Right atrium auricular region (tissue), 2 donors: ENCODE measurements around the gene SCYGR4. TPM values are rescaled to one million over a fixed set of nuclear protein-coding genes. Genes with fewer than 3 reads are reported as not detected.

Source experiments
- DNase-seq: peaks from one replicate; pipeline ENCODE4 v3.0.0-alpha.2; 2019; ENCODE audit warnings: low spot score
- H3K27ac ChIP-seq, 2 donors: fragments of 200-600 bp; sonication (generic); 1 replicate in 1 of 2; 2 replicates in 1 of 2; pipeline ENCODE4 v1.5.1; 2016 to 2019
- H3K27me3 ChIP-seq, 2 donors: fragments of 200-600 bp; sonication (generic); one replicate each; pipeline versions ENCODE4 v1.5.1 to v1.6.0; 2017 to 2019
- H3K36me3 ChIP-seq: fragments of 200-600 bp; sonication (generic); one replicate; pipeline ENCODE4 v1.5.1; 2016
- H3K4me1 ChIP-seq, 2 donors: fragments of 200-600 bp; sonication (generic); one replicate each; pipeline versions ENCODE4 v1.5.1 to v1.6.0; 2017 to 2019
- H3K4me3 ChIP-seq, 2 donors: fragments of 200-600 bp; sonication (generic); 1 replicate in 1 of 2; 2 replicates in 1 of 2; pipeline ENCODE4 v1.5.1; 2017 to 2019; ENCODE audit warnings: mild to moderate bottlenecking in 1 of 2, moderate library complexity in 1 of 2
- H3K9me3 ChIP-seq, 2 donors: fragments of 200-600 bp; sonication (generic); one replicate each; pipeline ENCODE4 v1.5.1; 2019
- CTCF ChIP-seq, 2 donors: fragments of 200-600 bp; sonication (generic); IDR thresholded peaks; one replicate each; pipeline ENCODE4 v1.5.1; 2019; ENCODE audit warnings: antibody characterized with exemption in 2 of 2
- total RNA-seq, 2 donors: library from RNA; depleted of rRNA; stranded (reverse); fragments of >200 nt; gene quantifications; one replicate each; pipeline ENCODE4 v1.1.0, GENCODE V29; 2016

SCYGR4 gene, protein sequence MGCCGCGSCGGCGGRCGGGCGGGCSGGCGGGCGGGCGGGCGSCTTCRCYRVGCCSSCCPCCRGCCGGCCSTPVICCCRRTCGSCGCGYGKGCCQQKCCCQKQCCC
- total RNA-seq: not detected

DNA sequence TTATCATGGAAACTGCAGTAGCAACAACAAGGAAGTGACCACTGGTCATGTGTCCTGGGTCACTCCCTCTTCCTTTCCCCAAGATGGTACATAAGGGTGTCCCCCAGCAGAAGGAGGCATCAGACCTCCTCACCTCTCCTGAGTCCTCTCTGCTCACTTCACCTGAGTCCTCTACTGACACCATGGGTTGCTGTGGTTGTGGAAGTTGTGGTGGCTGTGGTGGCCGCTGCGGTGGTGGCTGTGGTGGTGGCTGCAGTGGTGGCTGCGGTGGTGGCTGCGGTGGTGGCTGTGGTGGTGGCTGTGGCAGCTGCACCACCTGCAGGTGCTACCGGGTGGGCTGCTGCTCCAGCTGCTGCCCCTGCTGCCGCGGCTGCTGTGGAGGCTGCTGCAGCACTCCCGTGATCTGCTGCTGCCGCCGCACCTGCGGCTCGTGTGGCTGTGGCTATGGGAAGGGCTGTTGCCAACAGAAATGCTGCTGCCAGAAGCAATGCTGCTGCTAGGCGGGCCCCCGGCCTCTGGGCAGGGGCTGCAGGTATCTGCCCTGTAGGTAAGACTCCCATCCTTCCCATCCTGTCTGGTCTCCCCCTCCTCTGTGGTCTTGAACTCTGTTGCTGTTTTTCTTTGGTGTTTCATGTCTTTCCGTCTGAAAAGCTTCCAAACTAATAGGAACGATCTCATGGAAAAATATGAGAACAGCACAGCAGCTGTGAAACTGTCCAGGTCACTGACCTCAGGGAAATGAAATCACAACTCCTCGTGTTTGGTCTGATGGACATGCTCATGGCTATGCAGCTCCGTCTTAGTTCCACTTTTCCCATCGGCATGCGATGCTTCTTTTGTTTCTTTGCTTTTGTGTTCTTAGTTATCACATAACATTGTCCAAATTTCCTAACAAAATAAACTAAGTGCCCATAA is at the start of gene SCYGR4:
TSS of gene SCYGR4 (plus strand) at position 183 of the 915 bp plus-strand sequence. CDS start at position 183, 0 bp downstream.
- H3K9me3 ChIP-seq: peaks cover 0 to 6% of the 10 kb centered on the region in 2 donors
- DNase-seq: no peak
- H3K27ac ChIP-seq: no peak within 1 kb of the TSS
- H3K4me3 ChIP-seq: no peak within 1 kb of the TSS
- TF ChIP-seq CTCF (IDR thresholded peaks at IDR 0.05): no peak
- H3K36me3 ChIP-seq: no peaks in the 10 kb centered on the region
- H3K27me3 ChIP-seq: no peaks in the 10 kb centered on the region
- no peaks in the 10 kb centered on the region for H3K4me1 ChIP-seq

GRCh38 chr2:227568852-227569169 is 48.5 kb upstream of the SCYGR4 start:
- Histone ChIP-seq H3K4me3 (no peak overlapping the region), H3K9me3 (no peaks in the 10 kb centered on the region), H3K27me3 (no peaks in the 10 kb centered on the region), H3K4me1 (no peaks in the 10 kb centered on the region), H3K36me3 (no peaks in the 10 kb centered on the region), H3K27ac (no peak overlapping the region)
- TF ChIP-seq CTCF (IDR thresholded peaks at IDR 0.05): no peak
- no peak for DNase-seq

DNA sequence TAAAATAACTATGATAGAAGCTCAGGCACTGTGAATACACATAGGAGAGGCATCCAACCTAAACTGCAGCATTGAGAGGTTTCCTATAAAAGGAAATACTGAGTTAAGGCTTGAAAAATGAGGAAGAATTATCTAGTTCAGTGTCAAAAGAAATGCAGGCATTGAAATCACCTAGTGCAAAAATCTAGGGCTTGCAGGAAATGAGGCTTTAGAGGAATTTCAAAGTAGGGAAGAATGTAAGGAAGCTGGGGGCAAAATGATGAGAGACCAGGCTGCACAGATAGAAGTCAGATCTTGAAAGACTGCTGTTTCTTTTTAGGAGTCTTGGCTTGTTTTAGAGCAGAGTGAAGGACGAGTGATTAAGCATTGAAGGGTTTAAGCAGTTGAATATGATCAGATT is 46.7 kb upstream of the SCYGR4 start:
- no peaks in the 10 kb centered on the region for H3K27me3 ChIP-seq
- DNase-seq: no peak
- H3K27ac ChIP-seq: no peak overlapping the region
- H3K4me1 ChIP-seq: no peaks in the 10 kb centered on the region
- H3K4me3 ChIP-seq: no peak overlapping the region
- no peak for TF ChIP-seq CTCF (IDR thresholded peaks at IDR 0.05)
- H3K36me3 ChIP-seq: no peaks in the 10 kb centered on the region
- no peaks in the 10 kb centered on the region for H3K9me3 ChIP-seq

DNA sequence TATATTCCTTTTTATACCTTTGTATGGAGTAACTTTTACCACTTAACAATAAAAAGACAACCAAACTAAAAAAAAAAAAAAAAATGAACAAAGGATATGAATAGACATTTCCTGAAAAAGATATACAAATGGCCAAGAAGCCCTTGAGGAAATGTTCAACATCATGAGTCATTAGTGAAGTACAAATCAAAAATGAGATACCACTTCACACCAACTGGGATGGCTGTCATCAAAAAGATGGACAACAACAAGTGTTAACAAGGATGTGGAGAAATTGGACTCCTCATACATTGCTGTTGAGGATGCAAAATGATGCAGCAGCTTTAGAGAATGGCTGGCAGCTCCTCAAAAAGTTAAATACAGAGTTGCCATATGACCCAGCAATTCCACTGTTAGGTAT is 41.2 kb upstream of the SCYGR4 start:
- H3K4me3 ChIP-seq: no peak overlapping the region
- no peak overlapping the region for H3K27ac ChIP-seq
- H3K9me3 ChIP-seq: no peaks in the 10 kb centered on the region
- no peak for TF ChIP-seq CTCF (IDR thresholded peaks at IDR 0.05)
- H3K4me1 ChIP-seq: no peaks in the 10 kb centered on the region
- H3K36me3 ChIP-seq: no peaks in the 10 kb centered on the region
- H3K27me3 ChIP-seq: no peaks in the 10 kb centered on the region
- DNase-seq: no peak

DNA sequence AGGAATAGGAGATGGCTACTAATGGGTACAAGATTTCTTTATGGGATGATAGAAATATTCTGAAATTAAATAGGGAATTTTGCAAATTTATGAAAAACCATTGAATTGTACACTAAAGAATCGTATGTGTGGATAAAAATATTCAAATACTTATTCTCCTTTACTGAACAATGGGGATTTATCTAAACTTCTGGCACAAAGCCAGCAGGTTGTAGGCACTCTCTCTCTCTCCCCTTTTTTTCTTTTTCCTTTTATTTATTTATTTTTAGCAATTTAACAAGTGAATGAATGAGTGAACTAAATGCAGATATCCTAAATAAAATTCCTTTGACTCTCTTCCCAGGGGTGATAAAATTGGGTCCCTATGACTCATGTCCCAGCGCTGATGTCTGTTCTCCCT is 40.5 kb upstream of the SCYGR4 start:
- H3K4me3 ChIP-seq: no peak overlapping the region
- H3K4me1 ChIP-seq: no peaks in the 10 kb centered on the region
- no peak overlapping the region for H3K27ac ChIP-seq
- TF ChIP-seq CTCF (IDR thresholded peaks at IDR 0.05): no peak
- H3K36me3 ChIP-seq: no peaks in the 10 kb centered on the region
- no peaks in the 10 kb centered on the region for H3K9me3 ChIP-seq
- no peaks in the 10 kb centered on the region for H3K27me3 ChIP-seq
- no peak for DNase-seq
